SJCRH30 (cell line): ENCODE measurements around the gene PWWP2B. TPM values are rescaled to one million over a fixed set of nuclear protein-coding genes. Genes with fewer than 3 reads are reported as not detected.

Experiments
- DNase-seq, 2 experiments: peaks; one replicate each; pipeline ENCODE4 v3.0.0-alpha.2; 2015 to 2020
- H3K27ac ChIP-seq: fragments of 250-450 bp; sonication (Bioruptor Pico); 2 replicates; pipeline ENCODE4 v1.5.1; 2020; ENCODE audit warnings: mild to moderate bottlenecking, moderate library complexity
- H3K27me3 ChIP-seq: fragments of 250-450 bp; sonication (Bioruptor Pico); 2 replicates; pipeline ENCODE4 v1.5.1; 2020; ENCODE audit warnings: mild to moderate bottlenecking, moderate library complexity
- H3K36me3 ChIP-seq: fragments of 250-450 bp; sonication (Bioruptor Pico); 2 replicates; pipeline ENCODE4 v1.5.1; 2020; ENCODE audit warnings: mild to moderate bottlenecking, moderate library complexity
- H3K4me1 ChIP-seq: fragments of 250-450 bp; sonication (Bioruptor Pico); 2 replicates; pipeline ENCODE4 v1.5.1; 2020; ENCODE audit warnings: mild to moderate bottlenecking, moderate library complexity
- H3K4me3 ChIP-seq: fragments of 250-450 bp; sonication (Bioruptor Pico); 2 replicates; pipeline ENCODE4 v1.5.1; 2020; ENCODE audit warnings: mild to moderate bottlenecking, moderate library complexity
- H3K9me3 ChIP-seq: fragments of 250-450 bp; sonication (Bioruptor Pico); replicated peaks from 2 replicates; pipeline ENCODE4 v1.5.1; 2020; ENCODE audit warnings: mild to moderate bottlenecking, moderate library complexity
- total RNA-seq: library from RNA; depleted of rRNA; stranded (reverse); fragments of >200 nt; shearing (Covaris generic); gene quantifications from 2 replicates; pipeline ENCODE4 v1.2.3, GENCODE V29; 2014

PWWP2B gene
- total RNA-seq, 1 experiment from 2014 or later, result 0.57 TPM

GRCh38 chr10:132357286-132358058 is 39.5 kb upstream of the PWWP2B start:
- Histone ChIP-seq H3K27me3 (no peaks in the 10 kb centered on the region), H3K9me3 (no peaks in the 10 kb centered on the region), H3K4me1 (no peaks in the 10 kb centered on the region), H3K36me3 (no peaks in the 10 kb centered on the region), H3K27ac (no peak overlapping the region), H3K4me3 (no peak overlapping the region)
- DNase-seq, result no peak

- H3K9me3 ChIP-seq, result no peaks in the 10 kb centered on the region
- no peak for DNase-seq
- H3K27ac ChIP-seq, result no peak overlapping the region
- no peaks in the 10 kb centered on the region for H3K36me3 ChIP-seq
- no peak overlapping the region for H3K4me3 ChIP-seq
- no peaks in the 10 kb centered on the region for H3K27me3 ChIP-seq
- no peaks in the 10 kb centered on the region for H3K4me1 ChIP-seq
Observed at GRCh38 chr10:132359305-132360040, 37.5 kb upstream of the PWWP2B start.

GRCh38 chr10:132360766-132361447 is 36.1 kb upstream of the PWWP2B start:
- no peak overlapping the region for H3K4me3 ChIP-seq
- H3K36me3 ChIP-seq, result no peaks in the 10 kb centered on the region
- no peak overlapping the region for H3K27ac ChIP-seq
- H3K27me3 ChIP-seq, result no peaks in the 10 kb centered on the region
- H3K4me1 ChIP-seq, result no peaks in the 10 kb centered on the region
- DNase-seq, result peak in 1 of 2 experiments; percentile 9
- no peaks in the 10 kb centered on the region for H3K9me3 ChIP-seq

GRCh38 chr10:132361581-132362101 is 35.4 kb upstream of the PWWP2B start:
- Histone ChIP-seq H3K27ac (no peak overlapping the region), H3K4me1 (no peaks in the 10 kb centered on the region), H3K4me3 (no peak overlapping the region), H3K27me3 (no peaks in the 10 kb centered on the region), H3K9me3 (no peaks in the 10 kb centered on the region), H3K36me3 (no peaks in the 10 kb centered on the region)
- no peak for DNase-seq

- Histone ChIP-seq H3K27me3 (no peaks in the 10 kb centered on the region), H3K4me3 (no peak overlapping the region), H3K9me3 (no peaks in the 10 kb centered on the region), H3K27ac (no peak overlapping the region), H3K36me3 (no peaks in the 10 kb centered on the region), H3K4me1 (no peaks in the 10 kb centered on the region)
- no peak for DNase-seq
Observed at GRCh38 chr10:132362151-132362611, 34.8 kb upstream of the PWWP2B start.

DNA sequence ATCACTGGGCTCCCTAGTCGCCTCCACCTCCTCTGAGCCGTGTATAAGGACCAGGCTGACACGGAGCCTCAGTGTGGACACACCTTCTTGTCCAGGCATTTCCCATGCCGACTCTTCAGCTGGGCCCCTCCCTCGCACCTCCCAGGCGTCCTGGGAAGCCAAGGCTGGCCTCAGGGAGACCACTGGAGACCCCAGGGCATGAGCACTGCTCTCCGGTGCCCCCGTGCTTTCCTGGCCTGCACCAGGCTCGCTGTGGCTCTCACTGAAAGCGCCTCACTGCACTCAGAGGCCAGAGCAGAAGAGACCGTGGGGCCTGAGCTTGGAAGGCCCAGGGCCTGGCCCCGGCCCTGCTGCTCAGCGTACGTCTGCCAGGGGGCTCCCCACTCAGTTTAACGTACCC is 33.6 kb upstream of the PWWP2B start:
- Histone ChIP-seq H3K4me3 (no peak overlapping the region), H3K27me3 (no peaks in the 10 kb centered on the region), H3K36me3 (no peaks in the 10 kb centered on the region), H3K9me3 (no peaks in the 10 kb centered on the region), H3K4me1 (no peaks in the 10 kb centered on the region), H3K27ac (no peak overlapping the region)
- no peak for DNase-seq

DNA sequence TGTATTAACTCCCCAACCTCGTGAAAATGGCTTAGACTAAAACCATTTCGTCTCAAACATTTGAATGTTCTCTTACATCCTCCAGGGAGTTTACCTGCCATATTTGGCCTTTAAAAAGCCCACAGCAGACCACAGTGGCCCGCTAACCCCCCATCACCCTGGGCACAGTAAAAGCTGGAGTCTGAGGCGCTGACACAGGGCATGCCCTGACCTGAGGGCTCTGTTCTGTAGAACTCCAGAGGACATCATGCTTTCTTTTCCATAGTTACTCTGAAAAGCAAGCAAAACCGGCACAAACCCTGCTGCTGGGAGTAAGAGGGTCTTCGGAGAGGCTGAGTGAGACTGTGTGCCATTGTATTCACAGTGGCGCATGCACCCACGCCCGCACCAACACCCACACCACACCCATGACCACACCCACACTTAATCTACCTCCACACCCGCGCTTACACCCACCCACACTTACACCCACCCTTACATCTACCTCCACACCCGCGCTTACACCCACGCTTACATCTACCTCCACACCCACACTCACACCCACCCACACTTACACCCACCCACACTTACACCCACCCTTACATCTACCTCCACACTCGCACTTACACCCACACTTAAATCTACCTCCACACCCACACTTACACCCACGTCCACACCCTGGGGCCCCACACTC is 32.9 kb upstream of the PWWP2B start:
- H3K4me3 ChIP-seq, result no peak overlapping the region
- H3K9me3 ChIP-seq, result no peaks in the 10 kb centered on the region
- no peaks in the 10 kb centered on the region for H3K36me3 ChIP-seq
- DNase-seq, result no peak
- no peaks in the 10 kb centered on the region for H3K4me1 ChIP-seq
- no peak overlapping the region for H3K27ac ChIP-seq
- no peaks in the 10 kb centered on the region for H3K27me3 ChIP-seq

- H3K4me1 ChIP-seq, result no peaks in the 10 kb centered on the region
- H3K9me3 ChIP-seq, result no peaks in the 10 kb centered on the region
- no peaks in the 10 kb centered on the region for H3K36me3 ChIP-seq
- H3K4me3 ChIP-seq, result no peak overlapping the region
- no peak overlapping the region for H3K27ac ChIP-seq
- no peaks in the 10 kb centered on the region for H3K27me3 ChIP-seq
- DNase-seq, result no peak
Observed at GRCh38 chr10:132364594-132364970, 32.4 kb upstream of the PWWP2B start.

DNA sequence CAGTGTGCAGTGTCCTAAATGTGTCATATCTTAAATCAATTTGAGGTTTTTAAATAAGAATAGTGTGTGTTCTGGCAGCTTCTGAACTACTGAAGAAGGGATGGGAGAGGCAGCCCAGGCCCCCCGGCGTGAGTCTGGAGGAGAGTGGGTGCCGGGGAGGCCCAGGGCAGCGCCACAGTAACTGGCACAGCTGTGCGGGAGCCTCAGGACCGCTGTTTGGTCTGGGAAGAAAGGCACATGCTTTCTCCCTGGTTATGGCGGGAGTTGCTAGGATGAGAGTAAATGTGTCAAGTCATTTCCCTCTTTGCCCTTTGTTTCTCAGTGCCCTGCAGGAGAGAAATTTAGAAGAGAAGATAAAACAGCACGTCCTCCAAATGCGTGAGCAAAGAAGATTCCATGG is 31.9 kb upstream of the PWWP2B start:
- H3K9me3 ChIP-seq, result no peaks in the 10 kb centered on the region
- no peak for DNase-seq
- no peaks in the 10 kb centered on the region for H3K36me3 ChIP-seq
- H3K4me3 ChIP-seq, result no peak overlapping the region
- H3K4me1 ChIP-seq, result no peaks in the 10 kb centered on the region
- H3K27me3 ChIP-seq, result no peaks in the 10 kb centered on the region
- H3K27ac ChIP-seq, result no peak overlapping the region

- no peak for DNase-seq
- no peaks in the 10 kb centered on the region for H3K36me3 ChIP-seq
- no peaks in the 10 kb centered on the region for H3K9me3 ChIP-seq
- H3K27ac ChIP-seq, result no peak overlapping the region
- H3K27me3 ChIP-seq, result no peaks in the 10 kb centered on the region
- H3K4me3 ChIP-seq, result no peak overlapping the region
- no peaks in the 10 kb centered on the region for H3K4me1 ChIP-seq
Observed at GRCh38 chr10:132366006-132366405, 31.0 kb upstream of the PWWP2B start.

DNA sequence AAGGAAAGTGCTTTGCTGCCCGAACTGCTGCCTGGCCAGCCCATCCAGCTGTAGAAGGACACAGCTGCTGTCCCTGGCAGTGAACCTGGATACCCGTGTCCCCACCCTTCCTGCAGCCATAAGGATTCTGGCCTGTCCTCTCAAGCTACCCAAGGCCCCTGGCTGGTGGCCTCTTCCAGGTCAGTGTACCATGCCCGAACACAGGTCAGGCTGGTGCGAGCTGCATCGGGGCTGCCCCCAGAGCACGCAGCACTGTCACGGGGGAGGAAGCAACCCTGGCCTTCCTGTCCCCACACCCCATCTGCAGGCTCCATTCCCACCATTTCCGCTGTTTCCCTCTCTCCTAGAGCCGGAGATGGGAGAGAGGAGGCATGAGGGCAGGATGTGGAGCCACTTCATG is 30.5 kb upstream of the PWWP2B start:
- H3K4me3 ChIP-seq, result no peak overlapping the region
- H3K36me3 ChIP-seq, result no peaks in the 10 kb centered on the region
- H3K27me3 ChIP-seq, result no peaks in the 10 kb centered on the region
- H3K4me1 ChIP-seq, result no peaks in the 10 kb centered on the region
- no peak overlapping the region for H3K27ac ChIP-seq
- no peaks in the 10 kb centered on the region for H3K9me3 ChIP-seq
- DNase-seq, result no peak

DNA sequence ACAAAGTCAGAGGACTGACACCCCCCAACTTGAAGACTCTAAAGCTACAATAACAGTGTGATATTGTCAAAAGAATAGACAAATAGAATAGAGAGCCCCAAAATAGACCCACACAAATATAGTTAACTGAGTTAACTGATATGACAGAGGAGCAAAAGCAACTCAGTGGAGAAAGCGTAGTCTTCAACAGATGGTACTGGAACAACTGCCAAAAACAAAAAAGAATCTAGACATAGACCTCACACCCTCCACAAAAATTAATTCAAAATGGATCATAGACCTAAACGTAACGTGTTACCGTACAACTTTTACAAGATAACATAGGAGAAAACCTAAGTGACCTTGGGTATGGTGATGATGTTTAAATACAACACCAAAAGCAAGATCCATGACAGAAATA is 28.6 kb upstream of the PWWP2B start:
- Histone ChIP-seq H3K9me3 (no peaks in the 10 kb centered on the region), H3K27ac (no peak overlapping the region), H3K27me3 (no peaks in the 10 kb centered on the region), H3K4me1 (no peaks in the 10 kb centered on the region), H3K4me3 (no peak overlapping the region), H3K36me3 (no peaks in the 10 kb centered on the region)
- no peak for DNase-seq

GRCh38 chr10:132368881-132369635 is 27.9 kb upstream of the PWWP2B start:
- H3K4me1 ChIP-seq, result no peaks in the 10 kb centered on the region
- no peaks in the 10 kb centered on the region for H3K27me3 ChIP-seq
- no peak overlapping the region for H3K4me3 ChIP-seq
- H3K27ac ChIP-seq, result no peak overlapping the region
- H3K9me3 ChIP-seq, result no peaks in the 10 kb centered on the region
- DNase-seq, result no peak
- H3K36me3 ChIP-seq, result no peaks in the 10 kb centered on the region

DNA sequence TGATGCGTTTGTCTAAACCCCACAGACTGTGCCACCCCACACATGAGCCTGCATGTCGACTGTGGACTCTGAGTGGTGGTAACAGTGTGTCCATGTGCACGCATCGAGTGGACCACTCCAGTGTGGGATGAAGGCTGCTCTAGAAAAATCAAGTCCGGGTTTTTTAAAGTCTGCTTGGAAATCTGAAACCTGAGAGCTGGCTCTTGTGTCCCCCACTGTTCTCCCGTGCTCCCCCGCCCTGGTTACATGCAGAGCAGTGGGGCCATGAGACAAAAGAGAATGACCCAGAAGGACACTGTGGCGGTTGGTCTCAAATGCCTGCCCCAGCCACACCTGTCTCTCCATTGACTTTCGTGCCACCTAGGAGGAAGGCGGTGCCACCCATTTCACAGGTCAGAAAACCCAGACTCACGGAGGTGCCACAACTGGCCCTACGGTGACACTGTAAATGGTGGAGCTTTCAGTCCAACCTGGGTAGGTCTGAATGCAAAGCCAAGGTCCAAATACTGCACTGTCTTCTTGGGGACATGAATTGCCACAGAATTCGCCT is 27.3 kb upstream of the PWWP2B start:
- no peaks in the 10 kb centered on the region for H3K36me3 ChIP-seq
- no peak for DNase-seq
- H3K9me3 ChIP-seq, result no peaks in the 10 kb centered on the region
- H3K4me3 ChIP-seq, result no peak overlapping the region
- H3K4me1 ChIP-seq, result no peaks in the 10 kb centered on the region
- H3K27me3 ChIP-seq, result no peaks in the 10 kb centered on the region
- H3K27ac ChIP-seq, result no peak overlapping the region
